Measurements from ENCODE around the gene PEX1. TPM values are rescaled to one million over a fixed set of nuclear protein-coding genes. Genes with fewer than 3 reads are reported as not detected.

PEX1 gene
- total RNA-seq, 1 experiment from 2014 or later, result 20.2 TPM

DNA sequence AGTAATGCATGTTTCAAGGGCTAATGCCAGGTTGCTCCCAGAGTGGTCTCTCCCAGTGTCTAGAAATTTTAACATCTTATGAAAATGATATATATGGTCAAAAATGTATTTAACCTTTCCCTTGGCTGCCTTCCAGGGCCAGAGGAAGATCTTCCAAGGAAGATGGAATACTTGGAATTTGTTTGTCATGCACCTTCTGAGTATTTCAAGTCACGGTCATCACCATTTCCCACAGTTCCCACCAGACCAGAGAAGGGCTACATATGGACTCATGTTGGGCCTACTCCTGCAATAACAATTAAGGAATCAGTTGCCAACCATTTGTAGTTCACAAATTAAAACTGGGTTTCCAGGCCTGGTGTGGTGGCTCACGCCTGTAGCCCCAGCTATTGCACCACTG lies 72.1 kb downstream of the PEX1 start:
- Histone ChIP-seq H3K4me1 (replicated peaks; ENCODE audit: insufficient read depth) (peaks cover 18% of the 10 kb centered on the region; the same call in 1 of the 2 replicates), H2AFZ (no peak overlapping the region), H3K79me2 (ENCODE audit: low read depth) (no peaks in the 10 kb centered on the region), H3K4me3 (no peak overlapping the region), H3K36me3 (ENCODE audit: low read depth) (peaks cover 14% of the 10 kb centered on the region), H3K4me2 (no peak overlapping the region), H3K27ac (no peak overlapping the region), H3K9me2 (ENCODE audit: insufficient read depth) (no peaks in the 10 kb centered on the region), H3F3A (ENCODE audit: insufficient read depth, low read depth) (peaks cover 14% of the 10 kb centered on the region; the same call in 1 of the 2 replicates), H3K9me3 (ENCODE audit: insufficient read depth, low read depth) (no peaks in the 10 kb centered on the region), H4K20me1 (ENCODE audit: insufficient read depth) (no peaks in the 10 kb centered on the region; the same call in 1 of the 2 replicates), H3K27me3 (ENCODE audit: insufficient read depth, low read depth) (no peaks in the 10 kb centered on the region)
- DNase-seq, result no peak
- TF ChIP-seq, protein P1, sequence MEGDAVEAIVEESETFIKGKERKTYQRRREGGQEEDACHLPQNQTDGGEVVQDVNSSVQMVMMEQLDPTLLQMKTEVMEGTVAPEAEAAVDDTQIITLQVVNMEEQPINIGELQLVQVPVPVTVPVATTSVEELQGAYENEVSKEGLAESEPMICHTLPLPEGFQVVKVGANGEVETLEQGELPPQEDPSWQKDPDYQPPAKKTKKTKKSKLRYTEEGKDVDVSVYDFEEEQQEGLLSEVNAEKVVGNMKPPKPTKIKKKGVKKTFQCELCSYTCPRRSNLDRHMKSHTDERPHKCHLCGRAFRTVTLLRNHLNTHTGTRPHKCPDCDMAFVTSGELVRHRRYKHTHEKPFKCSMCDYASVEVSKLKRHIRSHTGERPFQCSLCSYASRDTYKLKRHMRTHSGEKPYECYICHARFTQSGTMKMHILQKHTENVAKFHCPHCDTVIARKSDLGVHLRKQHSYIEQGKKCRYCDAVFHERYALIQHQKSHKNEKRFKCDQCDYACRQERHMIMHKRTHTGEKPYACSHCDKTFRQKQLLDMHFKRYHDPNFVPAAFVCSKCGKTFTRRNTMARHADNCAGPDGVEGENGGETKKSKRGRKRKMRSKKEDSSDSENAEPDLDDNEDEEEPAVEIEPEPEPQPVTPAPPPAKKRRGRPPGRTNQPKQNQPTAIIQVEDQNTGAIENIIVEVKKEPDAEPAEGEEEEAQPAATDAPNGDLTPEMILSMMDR (conservative IDR thresholded peaks at IDR 0.05), result no peak
- TF ChIP-seq EZH2 (IDR thresholded peaks at IDR 0.05; ENCODE audit: low read depth), result no peak
- intact Hi-C loops (cut with micrococcal nuclease; ENCODE audit: unreplicated experiment), result no loop called here
- ChIA-PET CTCF (no interaction called here), POLR2A (ENCODE audit: unreplicated experiment) (no interaction called here)
- BruUV-seq (replicated peaks), result no TSS peak

DNA sequence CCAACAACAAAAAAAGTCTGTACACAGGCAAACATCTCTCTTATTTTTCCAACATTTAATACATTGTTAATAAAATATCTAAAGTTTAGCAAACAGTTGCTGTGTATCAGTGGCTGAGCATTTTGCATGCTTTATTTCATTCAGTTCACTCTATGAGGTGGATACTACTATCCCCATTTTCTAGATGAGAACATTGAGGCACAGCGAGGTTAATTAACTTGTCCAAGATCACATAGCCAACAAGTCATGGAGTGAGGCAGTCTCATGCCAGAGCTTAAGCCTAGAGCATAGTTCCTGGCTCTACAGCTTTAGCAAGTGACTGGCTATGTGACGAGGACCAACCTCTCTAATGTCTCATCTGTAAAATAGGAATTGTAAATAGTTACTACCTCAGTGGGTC lies 76.7 kb downstream of the PEX1 start:
- H3K27me3 ChIP-seq (ENCODE audit: insufficient read depth, low read depth), result no peaks in the 10 kb centered on the region
- no peak overlapping the region for H2AFZ ChIP-seq
- DNase-seq, result no peak
- intact Hi-C loops (cut with micrococcal nuclease; ENCODE audit: unreplicated experiment), result no loop called here
- H3F3A ChIP-seq (ENCODE audit: insufficient read depth, low read depth), result peaks cover 13% of the 10 kb centered on the region; the same call in 1 of the 2 replicates
- no peak overlapping the region for H3K4me2 ChIP-seq
- ChIA-PET POLR2A (ENCODE audit: unreplicated experiment) (no interaction called here), CTCF (no interaction called here)
- H4K20me1 ChIP-seq (ENCODE audit: insufficient read depth), result no peaks in the 10 kb centered on the region
- H3K9me3 ChIP-seq (ENCODE audit: insufficient read depth, low read depth), result no peaks in the 10 kb centered on the region
- H3K79me2 ChIP-seq (ENCODE audit: low read depth), result peaks cover 9% of the 10 kb centered on the region
- H3K4me3 ChIP-seq, result no peak overlapping the region
- no peak overlapping the region for H3K27ac ChIP-seq
- peaks cover 9% of the 10 kb centered on the region for H3K4me1 ChIP-seq (replicated peaks; ENCODE audit: insufficient read depth)
- H3K36me3 ChIP-seq (ENCODE audit: low read depth), result peaks cover 24% of the 10 kb centered on the region
- BruUV-seq (replicated peaks), result no TSS peak
- H3K9me2 ChIP-seq (ENCODE audit: insufficient read depth), result no peaks in the 10 kb centered on the region
- TF ChIP-seq EZH2 (IDR thresholded peaks at IDR 0.05; ENCODE audit: low read depth), result no peak
- TF ChIP-seq, protein P1 (conservative IDR thresholded peaks at IDR 0.05), result no peak

DNA sequence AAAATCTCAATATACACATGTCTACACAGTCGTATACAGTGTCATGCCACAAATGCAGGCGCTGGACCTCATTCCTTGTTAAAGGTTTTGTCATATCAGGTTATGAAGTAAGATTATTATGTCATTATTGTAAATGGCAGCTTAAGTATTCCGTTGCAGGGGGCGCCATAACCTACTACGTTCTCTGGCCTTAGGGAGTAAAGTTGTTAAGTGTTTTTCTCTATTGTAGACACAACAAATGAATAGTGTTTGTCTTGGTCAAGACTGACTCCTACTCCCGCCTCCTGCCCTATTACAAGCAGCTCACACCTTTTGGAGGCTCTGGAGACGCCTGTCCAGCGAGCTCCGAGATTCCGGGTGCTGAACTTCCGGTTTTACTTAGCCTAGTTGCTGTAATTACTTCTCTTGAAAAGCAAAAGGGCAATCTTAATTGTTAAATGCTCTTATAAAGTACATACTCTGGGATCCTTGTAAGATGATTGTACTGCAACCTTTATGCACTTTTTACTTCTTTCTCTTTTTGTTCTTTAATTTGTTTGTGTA lies 80.0 kb downstream of the PEX1 start:
- Histone ChIP-seq H4K20me1 (ENCODE audit: insufficient read depth) (no peaks in the 10 kb centered on the region), H2AFZ (peak overlapping the region; percentile 97), H3K79me2 (ENCODE audit: low read depth) (peaks cover 9% of the 10 kb centered on the region), H3K27ac (peak overlapping the region; percentile 55), H3F3A (ENCODE audit: insufficient read depth, low read depth) (peaks cover 13% of the 10 kb centered on the region; the same call in 1 of the 2 replicates), H3K27me3 (ENCODE audit: insufficient read depth, low read depth) (no peaks in the 10 kb centered on the region), H3K4me2 (peak overlapping the region; percentile 84), H3K9me2 (ENCODE audit: insufficient read depth) (no peaks in the 10 kb centered on the region), H3K9me3 (ENCODE audit: insufficient read depth, low read depth) (no peaks in the 10 kb centered on the region), H3K4me3 (peak overlapping the region; percentile 60), H3K36me3 (ENCODE audit: low read depth) (peaks cover 14% of the 10 kb centered on the region), H3K4me1 (replicated peaks; ENCODE audit: insufficient read depth) (peaks cover 9% of the 10 kb centered on the region)
- DNase-seq, result peak; percentile 61 to 86
- ChIA-PET CTCF (interaction anchor here (0.6 to 3.5 kb wide), 5 partner anchors 24 to 1366 kb away, joined by 3 to 18 read pairs (median 3); partner anchors contain the start of genes PEX1 and RBM48), POLR2A (ENCODE audit: unreplicated experiment) (interaction anchor here (0.6 to 1.2 kb wide), 7 partner anchors 53 to 619 kb away, joined by 3 to 38 read pairs (median 7); partner anchors contain the start of genes PEX1 and RBM48)
- BruUV-seq (replicated peaks), result TSS peak; percentile 28
- intact Hi-C loops (cut with micrococcal nuclease; ENCODE audit: unreplicated experiment), result loop anchor here (2.0 to 5.0 kb wide), 4 partner anchors 269 to 616 kb away; partner anchors contain the start of genes AKAP9 and LRRD1
- no peak for TF ChIP-seq EZH2 (IDR thresholded peaks at IDR 0.05; ENCODE audit: low read depth)
- TF ChIP-seq, protein P1 (conservative IDR thresholded peaks at IDR 0.05), result peak; percentile 66
